Measurements from ENCODE around the gene NPFFR2.
"Not testable (repeated sequence)": the region's sequence is repeated elsewhere in the genome, so short reads cannot be mapped to it uniquely, and the experiment has no call there.

NPFFR2 gene

GRCh38 chr4:72112514-72113156 is 80.8 kb downstream of the NPFFR2 start:
- no peak for DNase-seq

DNA sequence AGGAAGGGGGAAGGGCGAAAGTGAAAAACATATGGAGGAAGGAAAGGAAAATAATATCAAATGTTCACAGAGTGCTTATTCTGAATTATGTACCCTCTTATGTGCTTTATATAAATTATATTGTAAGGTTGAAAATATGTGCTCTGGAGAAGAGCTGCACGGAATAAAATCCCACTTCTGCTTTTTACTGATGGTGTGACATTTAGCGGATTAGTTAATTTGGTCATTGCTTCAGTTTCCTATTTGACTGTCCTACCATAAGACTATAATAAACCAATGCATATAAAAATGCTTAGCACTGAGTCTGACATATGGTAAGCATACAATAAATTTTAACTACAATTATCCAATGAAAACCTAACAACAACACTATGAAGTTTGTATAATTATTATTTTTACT is 86.2 kb downstream of the NPFFR2 start:
- DNase-seq = no peak

DNA sequence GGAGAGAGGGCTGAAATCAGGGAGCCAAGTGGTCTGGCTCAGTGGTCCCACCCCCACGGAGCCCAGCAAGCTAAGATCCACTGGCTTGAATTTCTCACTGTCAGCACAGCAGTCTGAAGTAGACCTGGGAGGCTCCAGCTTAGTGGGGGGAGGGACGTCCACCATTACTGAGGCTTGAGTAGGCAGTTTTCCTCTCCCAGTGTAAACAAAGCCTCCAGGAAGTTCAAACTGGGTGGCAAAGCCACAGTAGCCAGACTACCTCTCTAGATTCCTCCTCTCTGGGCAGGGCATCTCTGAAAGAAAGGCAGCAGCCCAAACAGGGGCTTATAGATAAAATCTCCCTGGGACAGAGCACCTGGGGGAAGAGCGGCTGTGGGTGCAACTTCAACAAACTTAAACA is 88.1 kb downstream of the NPFFR2 start:
- no peak for DNase-seq

GRCh38 chr4:72128741-72129140 is 96.9 kb downstream of the NPFFR2 start:
- no peak for DNase-seq

DNA sequence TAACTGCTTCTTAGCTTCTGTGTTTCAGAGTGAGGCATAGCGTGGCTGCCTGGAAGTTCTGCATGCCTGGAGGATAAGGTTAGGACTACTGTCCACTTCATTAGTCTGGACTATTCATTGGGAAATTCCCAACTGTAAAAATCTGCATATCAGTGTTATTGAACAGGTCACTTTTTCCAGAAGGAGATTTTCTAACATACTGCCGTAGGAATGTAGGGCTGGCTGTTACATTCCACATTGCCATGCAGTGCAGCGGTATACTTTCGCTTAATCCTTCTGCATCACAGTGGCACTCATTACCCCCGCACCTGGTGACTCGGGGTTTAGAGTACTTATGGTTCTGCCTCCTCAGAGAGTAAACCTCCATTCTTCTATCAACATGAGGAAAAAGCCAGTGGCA is 104.6 kb downstream of the NPFFR2 start:
- DNase-seq = no peak

GRCh38 chr4:72139997-72140396 is 108.2 kb downstream of the NPFFR2 start:
- DNase-seq = not testable (repeated sequence)

DNA sequence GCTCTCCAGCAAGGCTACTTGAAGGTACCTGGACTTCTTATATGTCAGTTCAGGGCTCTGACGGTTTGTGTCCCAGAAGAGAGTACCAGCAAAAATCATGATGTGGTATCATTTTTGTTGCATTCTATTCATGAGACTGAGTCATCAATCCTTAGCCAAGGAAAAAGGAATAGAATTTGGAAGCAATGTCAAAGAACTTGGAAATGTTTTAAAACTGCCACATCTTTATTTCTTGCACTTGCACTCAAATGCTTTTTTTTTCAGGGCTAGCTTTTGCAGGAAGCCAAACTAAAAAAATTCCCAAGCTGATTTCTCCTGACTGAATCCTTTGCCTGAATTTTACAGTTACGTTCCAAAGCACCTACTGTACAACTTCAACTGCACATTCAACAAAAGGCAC is 112.4 kb downstream of the NPFFR2 start:
- DNase-seq = no peak

DNA sequence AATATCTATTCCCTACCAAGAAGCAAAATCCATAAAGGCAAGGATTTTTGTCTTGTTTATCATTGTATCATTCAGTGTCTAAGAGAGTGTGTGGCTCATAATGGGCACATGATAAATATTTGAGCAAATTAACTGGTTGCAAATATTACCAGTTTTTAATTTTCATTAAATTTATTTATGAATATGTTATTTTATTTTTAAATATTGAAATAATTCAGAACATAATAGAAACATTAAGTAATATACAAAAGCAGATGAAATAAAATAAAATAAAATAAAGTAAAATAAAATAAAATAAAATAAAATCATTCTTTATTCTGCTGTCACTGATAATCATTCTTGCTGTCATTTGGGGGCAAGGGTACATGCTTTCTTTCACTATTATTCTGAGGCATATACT is 120.9 kb downstream of the NPFFR2 start:
- DNase-seq = no peak

GRCh38 chr4:72153634-72154033 is 121.8 kb downstream of the NPFFR2 start:
- not testable (repeated sequence) for DNase-seq

- not testable (repeated sequence) for DNase-seq
These were observed 137.5 kb downstream of the NPFFR2 start for GRCh38 chr4:72169285-72169684.

DNA sequence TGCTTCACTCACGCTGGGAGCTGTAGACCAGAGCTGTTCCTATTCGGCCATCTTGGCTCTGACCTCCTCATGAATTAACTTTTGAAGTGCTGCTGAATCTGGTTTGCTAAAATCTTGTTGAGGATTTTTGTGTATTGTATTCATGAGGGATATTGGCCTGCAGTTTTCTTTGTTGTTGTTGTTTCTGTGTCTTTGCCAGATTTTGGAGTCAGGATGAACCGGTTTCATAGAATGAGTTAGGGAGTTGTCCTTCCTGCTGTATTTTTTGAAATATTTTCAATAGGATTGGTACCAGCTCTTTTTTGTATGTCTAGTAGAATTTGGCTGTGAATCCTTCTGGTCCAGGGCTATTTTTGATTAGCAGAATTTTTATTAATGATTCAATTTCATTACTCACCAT is 138.1 kb downstream of the NPFFR2 start:
- DNase-seq = no peak

DNA sequence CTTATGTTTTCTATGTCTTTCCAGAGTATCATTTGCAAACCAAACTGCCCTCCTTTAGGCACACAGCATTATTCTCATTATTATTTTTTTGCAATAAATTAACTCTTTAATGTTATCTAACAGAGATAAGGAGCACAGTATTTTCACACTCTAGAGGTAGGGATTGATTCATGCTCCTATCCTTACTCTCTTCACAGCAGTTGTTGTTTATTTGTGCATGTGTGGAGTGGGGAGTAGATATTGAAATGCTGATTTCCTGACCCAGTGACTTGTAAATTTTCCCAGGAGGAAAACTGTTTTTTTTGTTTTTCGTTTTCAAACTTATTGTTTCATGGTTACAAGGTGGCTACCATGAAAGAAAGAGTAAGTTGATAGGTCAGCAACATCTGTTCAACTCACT is 140.0 kb downstream of the NPFFR2 start:
- no peak for DNase-seq

DNA sequence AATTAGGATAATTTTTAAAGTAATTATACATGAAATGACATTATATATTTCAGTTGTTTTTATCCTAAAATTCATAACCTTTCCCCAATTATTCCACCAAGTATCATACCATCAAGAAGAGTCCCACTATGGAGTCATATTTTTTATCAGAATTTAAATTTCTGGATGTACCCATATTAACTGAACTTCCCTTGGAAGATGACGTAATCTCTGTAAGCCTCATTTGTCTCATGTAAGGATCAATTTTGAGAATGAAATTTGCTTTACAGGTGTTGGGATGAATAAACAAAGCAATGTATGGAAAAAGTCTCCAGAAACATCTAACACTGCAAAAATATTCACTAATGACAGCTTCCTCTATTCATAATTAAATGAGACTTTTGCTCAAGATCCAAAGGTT is 147.5 kb downstream of the NPFFR2 start:
- DNase-seq = no peak

DNA sequence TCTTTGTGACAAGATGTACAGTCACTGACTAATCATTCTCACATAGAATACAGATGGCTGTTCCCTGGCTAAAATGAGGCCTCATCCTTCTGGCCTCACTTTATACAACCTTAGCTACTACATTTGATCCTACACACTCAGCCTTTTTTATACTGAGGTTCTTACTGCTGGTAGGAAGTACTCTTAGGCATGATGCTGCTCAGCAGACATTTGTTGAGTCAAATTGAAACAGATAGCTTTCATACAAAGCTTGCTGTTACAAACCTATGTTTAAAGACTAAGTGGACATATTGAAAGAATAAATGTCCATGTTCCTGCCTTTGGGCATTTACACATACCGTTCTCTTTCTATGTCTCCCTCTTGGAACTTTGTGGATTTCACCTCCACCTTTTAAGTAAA is 154.9 kb downstream of the NPFFR2 start:
- no peak for DNase-seq

DNA sequence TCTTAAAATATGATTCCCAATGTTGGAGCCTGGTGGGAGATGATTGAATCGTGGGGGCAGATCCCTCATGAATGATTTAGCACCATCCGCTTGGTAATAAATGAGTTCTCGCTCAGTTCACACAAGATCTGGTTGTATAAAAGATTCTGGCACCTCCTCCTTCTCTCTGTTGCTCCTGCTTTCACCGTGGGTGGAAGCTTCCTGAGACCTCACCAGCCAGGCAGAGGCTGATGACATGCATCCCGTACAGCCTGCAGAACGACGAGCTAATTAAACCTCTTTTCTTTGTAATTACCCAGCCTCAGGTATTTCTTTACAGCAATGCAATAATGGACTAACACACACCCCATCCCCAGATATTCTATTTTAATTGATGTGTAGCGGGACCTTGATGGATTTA is 162.2 kb downstream of the NPFFR2 start:
- no peak for DNase-seq

DNA sequence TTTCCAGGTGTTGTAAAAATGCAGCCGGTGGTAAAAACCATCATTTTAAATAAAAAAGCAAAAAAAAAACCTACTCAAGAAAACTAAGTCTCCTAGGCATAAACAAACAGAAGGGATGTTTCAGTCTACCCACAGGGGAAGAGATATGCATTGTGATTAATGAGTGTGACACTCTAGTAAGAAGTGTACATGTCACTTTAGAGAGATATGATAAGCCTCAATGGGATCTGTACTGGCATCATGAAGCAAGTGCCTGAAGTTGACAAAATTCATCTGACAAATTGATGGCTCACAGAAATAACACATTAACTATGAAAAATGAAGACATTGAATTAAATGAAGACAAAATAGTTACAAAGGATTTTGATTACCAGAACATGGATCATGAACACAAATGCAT is 162.7 kb downstream of the NPFFR2 start:
- DNase-seq = no peak
